ENCODE measurements around the gene ARNT2.

The ARNT2 gene

GRCh38 chr15:80490431-80490990 lies 86.3 kb downstream of the ARNT2 start:
- no peak for TF ChIP-seq ZFX (IDR thresholded peaks at IDR 0.05; ENCODE audit: borderline replicate concordance)
- TF ChIP-seq CTCF (IDR thresholded peaks at IDR 0.05) = no peak
- no peak overlapping the region for H3K27ac ChIP-seq

GRCh38 chr15:80491163-80491847 lies 87.1 kb downstream of the ARNT2 start:
- no peak for TF ChIP-seq CTCF (IDR thresholded peaks at IDR 0.05)
- no peak for TF ChIP-seq ZFX (IDR thresholded peaks at IDR 0.05; ENCODE audit: borderline replicate concordance)
- H3K27ac ChIP-seq = no peak overlapping the region

GRCh38 chr15:80492409-80492808 lies 88.2 kb downstream of the ARNT2 start:
- no peak overlapping the region for H3K27ac ChIP-seq
- TF ChIP-seq ZFX (IDR thresholded peaks at IDR 0.05; ENCODE audit: borderline replicate concordance) (no peak), CTCF (IDR thresholded peaks at IDR 0.05) (no peak)

- no peak overlapping the region for H3K27ac ChIP-seq
- no peak for TF ChIP-seq CTCF (IDR thresholded peaks at IDR 0.05)
- TF ChIP-seq ZFX (IDR thresholded peaks at IDR 0.05; ENCODE audit: borderline replicate concordance) = no peak
These were observed 88.7 kb downstream of the ARNT2 start for GRCh38 chr15:80492874-80493273.

- no peak overlapping the region for H3K27ac ChIP-seq
- no peak for TF ChIP-seq ZFX (IDR thresholded peaks at IDR 0.05; ENCODE audit: borderline replicate concordance)
- no peak for TF ChIP-seq CTCF (IDR thresholded peaks at IDR 0.05)
These were observed 90.2 kb downstream of the ARNT2 start for GRCh38 chr15:80494351-80494751.

- H3K27ac ChIP-seq = no peak overlapping the region
- TF ChIP-seq ZFX (IDR thresholded peaks at IDR 0.05; ENCODE audit: borderline replicate concordance) = no peak
- TF ChIP-seq CTCF (IDR thresholded peaks at IDR 0.05) = no peak
These were observed 90.6 kb downstream of the ARNT2 start for GRCh38 chr15:80494756-80495155.

GRCh38 chr15:80495401-80495942 lies 91.3 kb downstream of the ARNT2 start:
- H3K27ac ChIP-seq = no peak overlapping the region
- no peak for TF ChIP-seq ZFX (IDR thresholded peaks at IDR 0.05; ENCODE audit: borderline replicate concordance)
- TF ChIP-seq CTCF (IDR thresholded peaks at IDR 0.05) = no peak

Measured in 22Rv1 (cell line).